GM11168 (cell line): ENCODE results near the gene DENND2A.
"Not testable (repeated sequence)": the region's sequence is repeated elsewhere in the genome, so short reads cannot be mapped to it uniquely, and the experiment has no call there.

ENCODE experiments used
- in situ Hi-C: fragments of 300-500 bp; cut with MboI; formaldehyde crosslinking; loops from one replicate; pipeline ENCODE4 v1.12.0; 2022; ENCODE audit warnings: low sequenced_read_pairs; ENCODE audit not compliant: unreplicated experiment

The DENND2A gene, protein sequence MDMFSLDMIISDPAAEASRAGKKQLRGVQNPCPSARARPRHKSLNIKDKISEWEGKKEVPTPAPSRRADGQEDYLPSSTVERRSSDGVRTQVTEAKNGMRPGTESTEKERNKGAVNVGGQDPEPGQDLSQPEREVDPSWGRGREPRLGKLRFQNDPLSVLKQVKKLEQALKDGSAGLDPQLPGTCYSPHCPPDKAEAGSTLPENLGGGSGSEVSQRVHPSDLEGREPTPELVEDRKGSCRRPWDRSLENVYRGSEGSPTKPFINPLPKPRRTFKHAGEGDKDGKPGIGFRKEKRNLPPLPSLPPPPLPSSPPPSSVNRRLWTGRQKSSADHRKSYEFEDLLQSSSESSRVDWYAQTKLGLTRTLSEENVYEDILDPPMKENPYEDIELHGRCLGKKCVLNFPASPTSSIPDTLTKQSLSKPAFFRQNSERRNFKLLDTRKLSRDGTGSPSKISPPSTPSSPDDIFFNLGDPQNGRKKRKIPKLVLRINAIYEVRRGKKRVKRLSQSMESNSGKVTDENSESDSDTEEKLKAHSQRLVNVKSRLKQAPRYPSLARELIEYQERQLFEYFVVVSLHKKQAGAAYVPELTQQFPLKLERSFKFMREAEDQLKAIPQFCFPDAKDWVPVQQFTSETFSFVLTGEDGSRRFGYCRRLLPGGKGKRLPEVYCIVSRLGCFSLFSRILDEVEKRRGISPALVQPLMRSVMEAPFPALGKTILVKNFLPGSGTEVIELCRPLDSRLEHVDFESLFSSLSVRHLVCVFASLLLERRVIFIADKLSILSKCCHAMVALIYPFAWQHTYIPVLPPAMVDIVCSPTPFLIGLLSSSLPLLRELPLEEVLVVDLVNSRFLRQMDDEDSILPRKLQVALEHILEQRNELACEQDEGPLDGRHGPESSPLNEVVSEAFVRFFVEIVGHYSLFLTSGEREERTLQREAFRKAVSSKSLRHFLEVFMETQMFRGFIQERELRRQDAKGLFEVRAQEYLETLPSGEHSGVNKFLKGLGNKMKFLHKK

DNA sequence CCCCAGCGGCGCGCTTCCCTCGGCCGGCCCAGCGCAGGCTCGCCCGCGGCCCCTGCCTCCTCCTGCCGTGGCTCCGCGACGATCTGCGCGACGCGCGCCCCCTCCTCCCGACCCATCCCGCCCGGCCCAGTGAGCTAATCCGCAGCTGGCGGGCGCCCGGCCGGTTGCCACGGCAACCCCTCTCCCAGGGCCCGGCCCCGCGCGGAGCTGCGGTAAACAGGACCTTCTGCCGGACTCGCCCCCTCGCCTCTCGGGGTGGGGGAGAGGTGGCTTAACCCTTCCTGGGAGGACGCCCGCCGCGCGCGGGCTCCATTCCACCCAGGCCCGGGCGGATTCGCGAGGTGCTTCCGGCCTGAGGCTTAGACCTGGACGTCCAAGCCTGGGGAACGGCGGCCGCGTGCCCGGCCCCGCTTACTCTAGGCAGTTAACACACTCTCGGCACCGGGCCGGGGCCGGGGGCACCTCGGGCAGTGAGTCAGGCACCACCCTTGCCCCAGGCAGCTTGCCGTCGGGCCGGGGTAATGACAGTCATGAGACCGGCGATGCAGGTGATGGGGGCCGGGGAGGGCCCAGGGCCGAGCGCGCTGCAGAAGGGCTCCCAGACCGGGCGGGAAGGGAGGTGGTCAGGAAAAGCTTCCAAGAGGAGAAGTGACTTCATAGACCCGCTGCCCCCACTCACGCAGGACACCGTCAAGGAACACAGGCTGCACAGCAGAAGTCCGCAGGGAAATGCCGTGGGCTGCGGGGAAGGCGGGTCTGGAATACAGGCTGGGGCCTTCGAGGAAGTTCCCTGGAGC is at the start of gene DENND2A:
Gene DENND2A, minus strand, starts transcription at position 87 of the 797 bp plus-strand sequence. CDS start 38,416 bp downstream, outside the sequence.
- in situ Hi-C loops: no loop called here

DNA sequence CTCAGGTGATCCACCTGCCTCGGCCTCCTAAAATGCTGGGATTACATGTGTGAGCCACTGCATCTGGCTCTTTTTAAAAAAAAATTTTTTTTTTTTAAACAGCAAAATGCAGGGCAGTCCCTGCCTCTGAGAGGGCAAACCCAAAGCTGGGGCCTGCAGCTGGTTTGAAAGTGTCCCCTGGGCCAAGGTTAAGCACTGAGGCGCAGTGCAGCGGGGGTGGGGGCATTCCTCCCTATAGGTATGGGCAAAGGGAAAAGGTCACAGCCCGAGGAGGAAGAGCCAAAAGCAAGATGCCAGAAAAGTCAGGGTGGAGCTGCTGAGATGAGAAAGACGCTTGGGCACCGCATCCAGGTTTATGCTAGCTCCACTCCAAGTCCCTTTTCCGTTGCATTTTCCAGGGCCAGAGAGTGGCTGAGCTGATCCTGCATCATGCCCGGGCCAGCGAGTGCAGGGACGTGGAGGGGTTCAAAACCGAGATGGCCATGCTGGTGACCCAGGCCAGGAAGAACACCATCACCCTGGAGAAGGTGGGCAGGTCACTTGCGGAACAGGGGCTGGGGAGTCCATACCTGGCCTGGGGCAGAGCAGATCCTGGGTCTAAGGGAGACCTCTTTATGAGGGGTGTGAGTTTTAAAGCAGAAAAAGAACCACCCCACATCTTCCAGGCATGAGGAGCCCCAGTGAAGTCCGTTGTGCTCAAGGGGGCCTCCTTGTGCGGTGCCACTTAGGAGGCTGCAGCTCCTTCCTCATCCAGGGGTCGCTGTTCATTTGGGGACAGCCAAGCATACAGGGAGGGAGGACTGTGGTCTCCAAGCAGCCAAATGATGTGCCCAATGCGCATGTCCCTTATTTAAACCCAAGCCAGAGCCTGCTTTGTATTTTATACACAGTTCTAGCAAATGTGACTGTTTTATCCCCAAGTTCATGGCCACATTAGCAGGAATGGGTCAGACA is 48.9 kb upstream of the DENND2A start:
- in situ Hi-C loops: no loop called here

DNA sequence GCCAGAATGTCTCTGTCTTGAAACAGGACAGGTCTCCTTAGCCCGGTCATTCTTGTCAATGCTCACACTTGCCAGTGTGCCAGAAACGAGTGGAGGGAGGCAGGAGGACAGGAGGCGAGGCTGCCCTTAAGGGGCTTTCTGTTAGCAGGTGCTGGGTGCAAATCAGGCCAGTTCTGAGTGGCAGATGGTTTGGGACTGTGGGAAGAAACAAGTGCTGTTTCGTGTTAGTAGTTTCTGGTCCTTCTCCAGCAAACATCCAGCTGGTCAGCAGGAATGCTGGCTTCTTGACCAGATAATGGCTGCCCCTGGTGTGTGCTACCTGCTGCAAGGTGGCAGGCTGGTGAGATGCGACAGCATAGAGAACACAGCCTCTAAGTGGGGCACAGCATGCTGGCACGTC is 47.7 kb upstream of the DENND2A start:
- in situ Hi-C loops: no loop called here

DNA sequence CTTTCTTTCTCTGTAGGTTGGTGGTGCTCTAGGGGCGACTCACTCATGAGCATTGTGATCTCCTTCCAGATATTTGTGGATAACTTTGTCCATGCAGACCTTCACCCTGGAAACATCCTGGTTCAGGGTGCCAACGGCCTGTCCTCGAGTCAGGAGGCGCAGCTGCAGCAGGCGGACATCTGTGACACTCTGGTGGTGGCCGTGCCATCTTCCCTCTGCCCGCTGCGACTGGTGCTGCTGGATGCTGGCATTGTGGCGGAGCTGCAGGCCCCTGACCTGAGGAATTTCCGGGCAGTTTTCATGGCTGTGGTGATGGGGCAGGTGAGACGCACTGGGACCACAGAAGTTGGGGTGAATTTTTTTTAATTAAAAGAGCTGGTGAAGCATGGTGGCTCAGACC is 46.3 kb upstream of the DENND2A start:
- in situ Hi-C loops: no loop called here

DNA sequence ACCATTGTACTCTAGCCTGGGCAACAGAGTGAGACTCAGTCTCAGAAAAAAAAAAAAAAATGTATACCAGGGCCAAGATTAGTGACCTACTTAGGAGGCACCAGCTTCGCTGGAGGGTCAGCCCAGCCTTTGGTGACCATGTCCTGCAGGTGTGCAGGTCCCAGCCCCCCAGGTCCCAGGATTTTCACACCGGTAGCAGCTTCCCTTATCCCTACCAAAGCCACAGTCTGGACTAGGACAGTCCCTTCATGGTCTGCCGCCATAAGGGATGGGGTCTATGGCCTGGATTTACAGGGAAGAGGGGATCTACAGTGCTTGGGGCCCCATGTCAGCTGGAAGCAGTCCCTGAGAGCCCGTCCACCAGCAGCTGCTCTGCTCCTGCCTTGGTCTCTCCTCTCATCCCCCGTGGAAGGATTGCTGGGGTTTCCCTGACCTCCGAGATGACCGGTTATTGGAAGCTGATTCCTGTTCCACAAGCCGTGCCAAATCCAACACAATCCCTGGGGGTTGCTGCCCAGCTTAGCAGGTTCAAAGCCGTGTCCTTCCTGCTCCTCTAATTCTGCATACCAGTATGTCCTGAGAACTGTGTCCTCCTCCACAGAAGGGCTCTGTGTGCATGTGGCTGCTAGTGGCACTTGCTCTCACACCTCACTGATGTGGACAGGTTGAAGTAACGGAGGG is 44.9 kb upstream of the DENND2A start:
- in situ Hi-C loops: no loop called here

DNA sequence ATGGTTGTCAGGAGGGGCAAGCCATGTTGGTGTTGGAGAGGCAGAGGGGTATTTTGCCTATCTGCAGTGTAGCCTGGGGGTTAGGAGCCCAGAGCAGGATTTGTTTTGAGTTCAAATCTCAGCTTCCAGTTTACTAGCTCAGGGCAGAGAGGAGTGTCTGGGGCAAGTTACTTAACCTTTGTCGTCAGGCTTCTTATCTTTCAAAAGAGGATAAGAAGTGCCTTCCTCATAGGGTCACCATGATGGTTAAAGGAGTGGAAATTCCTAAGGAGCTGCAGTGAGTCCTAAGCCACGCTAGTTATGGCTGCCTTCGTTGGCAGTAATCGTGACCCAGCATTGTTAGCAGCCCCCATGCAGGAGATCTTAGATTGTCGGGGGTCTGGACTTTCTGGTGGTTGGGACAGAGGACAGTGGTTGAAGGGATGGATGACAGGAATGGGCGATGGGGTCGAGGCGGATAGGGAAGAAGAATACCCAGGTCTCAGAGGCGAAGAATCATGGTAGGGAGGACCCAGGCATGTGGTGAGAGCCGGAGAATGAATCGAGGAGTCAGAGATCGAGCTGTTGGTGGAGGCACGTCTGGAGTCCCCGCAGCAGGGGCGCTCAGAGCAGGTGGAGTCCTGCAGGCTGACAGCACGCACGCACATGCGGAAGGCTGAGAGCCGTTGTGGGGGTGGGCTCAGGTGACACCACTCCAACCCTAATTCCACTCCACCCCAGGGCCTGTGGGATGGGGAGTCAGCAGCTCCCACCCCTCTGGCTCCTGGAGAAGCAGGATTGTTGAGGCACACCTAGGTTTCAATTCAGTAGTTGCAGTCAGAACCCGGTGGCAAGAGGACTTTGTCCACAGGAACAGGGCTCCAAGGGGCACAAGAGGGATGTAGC is 43.7 kb upstream of the DENND2A start:
- in situ Hi-C loops: no loop called here

DNA sequence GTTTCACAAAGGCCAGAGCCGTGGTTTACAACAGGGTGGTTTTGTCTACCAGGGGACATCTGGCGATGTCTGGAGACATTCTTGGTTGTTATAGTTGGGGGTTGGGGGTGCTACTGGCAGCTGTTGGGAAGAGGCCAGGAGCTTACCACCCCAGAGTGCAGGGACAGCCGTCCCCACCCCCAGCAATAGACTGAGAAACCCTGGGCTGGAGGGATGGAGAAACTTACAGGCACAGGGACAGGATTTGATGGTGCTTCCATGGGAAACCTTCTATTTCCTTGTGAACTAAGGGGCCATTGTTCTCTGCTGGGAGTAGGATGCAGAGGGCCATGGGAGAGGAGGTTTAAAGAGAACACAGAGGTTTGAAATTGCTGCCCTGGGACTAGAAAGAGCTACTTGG is 43.0 kb upstream of the DENND2A start:
- in situ Hi-C loops: no loop called here

DNA sequence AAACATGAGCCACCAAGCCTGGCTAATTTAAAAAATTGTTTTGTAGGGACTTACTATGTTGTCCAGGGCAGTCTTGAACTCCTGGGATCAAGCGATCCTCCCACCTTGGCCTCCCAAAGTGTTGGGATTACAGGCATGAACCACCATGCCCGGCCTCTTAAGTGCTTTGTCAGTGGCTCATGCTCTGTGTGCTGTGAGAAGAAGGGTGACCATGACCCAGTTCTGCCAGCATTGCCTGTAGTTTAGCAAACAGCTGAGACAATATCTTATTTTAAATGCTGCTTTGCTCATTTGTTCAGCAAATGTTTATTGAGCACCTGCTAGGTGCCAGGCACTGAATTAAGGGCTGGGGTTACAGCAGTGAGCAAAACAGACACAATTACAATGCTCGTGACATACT is 41.2 kb upstream of the DENND2A start:
- in situ Hi-C loops: no loop called here

DNA sequence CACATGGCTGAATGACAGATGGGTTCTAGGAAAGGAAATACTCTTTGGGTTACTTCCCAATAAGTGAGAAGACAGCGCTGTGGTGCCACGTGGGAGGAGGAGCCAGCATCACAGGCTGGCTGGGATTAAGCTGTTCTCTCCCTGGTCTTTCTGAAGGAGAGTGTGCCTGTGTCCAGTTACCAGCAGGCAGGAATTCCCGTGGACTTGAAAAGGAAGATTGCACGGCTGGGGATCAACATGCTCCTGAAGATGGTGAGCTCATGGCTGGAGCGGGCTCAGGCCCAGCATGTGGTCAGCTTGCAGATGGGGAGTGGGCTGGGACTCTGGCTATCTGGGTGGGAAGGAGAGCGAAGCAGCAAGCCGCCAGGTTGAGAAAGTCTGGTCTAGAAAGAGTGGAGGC is 40.3 kb upstream of the DENND2A start:
- in situ Hi-C loops: no loop called here

DNA sequence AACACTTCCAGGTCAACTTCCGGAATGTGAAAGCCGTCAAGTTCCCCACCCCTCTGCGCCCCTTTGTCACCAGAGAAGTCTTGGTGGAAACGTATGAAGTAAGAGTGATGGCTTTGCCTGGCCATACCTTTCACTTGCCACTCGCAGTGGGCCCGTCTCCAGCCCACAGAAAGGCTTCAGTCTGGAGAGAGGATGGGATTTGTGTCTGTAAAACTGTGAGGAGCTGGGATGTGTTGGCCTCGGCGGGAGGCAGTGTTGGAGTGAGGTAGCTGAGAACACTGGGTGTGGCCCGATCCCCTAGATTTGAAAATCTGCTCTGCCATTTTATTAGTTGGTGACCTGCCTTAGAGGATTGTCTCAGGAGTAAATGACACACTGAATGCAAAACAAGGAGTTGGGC is 38.6 kb upstream of the DENND2A start:
- in situ Hi-C loops: no loop called here

DNA sequence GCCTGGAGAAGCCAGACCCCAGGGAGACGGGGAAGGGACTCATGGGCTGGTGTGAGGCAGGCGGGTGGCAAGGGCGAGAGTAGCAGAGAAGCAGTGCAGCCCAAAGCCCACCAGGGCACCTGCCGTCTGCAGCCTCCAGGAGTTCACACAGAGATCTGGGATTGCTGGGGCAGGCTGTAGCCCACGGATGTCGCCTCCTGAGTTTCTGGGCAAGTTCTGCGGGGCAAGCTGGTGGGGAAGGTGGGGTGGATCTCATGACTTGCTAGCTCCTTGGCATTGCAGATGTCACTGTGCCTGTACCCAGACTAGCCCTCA is 38.2 kb upstream of the DENND2A start:
- in situ Hi-C loops: no loop called here

DNA sequence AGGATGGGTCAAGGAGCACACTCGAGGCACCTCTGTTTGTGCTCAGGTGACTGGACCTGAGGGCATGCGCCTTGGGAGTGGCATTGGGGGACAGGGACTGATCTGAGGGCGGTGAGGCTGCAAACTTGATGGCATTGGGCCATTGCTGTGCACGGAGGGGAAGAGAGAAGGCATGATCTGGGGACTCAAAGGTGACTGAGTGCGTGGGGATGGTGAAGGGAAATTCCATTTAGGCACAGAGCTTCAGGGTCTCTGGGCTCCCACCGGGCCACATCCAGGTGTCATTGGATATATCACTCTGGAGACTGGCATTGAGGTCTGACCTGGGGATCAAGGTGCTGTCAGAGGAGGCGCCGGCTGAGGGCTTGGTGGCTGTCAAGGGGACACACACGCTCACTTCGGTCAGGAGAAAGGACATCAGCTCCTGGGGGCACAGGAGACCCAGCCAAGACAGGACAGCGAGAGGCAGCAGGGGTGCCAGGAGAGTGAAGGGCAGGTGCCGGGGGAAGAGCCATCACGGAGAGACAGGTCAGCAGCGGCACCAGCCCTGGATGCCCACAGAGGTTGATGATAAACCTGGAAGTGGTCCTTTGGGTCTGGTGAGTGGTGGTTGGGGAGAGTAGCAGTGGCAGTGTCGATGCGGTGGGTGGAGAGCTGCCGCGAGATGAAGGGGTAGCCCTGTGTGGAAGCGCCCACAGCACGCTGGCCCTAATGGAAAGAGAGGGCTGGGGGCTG is 37.6 kb upstream of the DENND2A start:
- in situ Hi-C loops: no loop called here

DNA sequence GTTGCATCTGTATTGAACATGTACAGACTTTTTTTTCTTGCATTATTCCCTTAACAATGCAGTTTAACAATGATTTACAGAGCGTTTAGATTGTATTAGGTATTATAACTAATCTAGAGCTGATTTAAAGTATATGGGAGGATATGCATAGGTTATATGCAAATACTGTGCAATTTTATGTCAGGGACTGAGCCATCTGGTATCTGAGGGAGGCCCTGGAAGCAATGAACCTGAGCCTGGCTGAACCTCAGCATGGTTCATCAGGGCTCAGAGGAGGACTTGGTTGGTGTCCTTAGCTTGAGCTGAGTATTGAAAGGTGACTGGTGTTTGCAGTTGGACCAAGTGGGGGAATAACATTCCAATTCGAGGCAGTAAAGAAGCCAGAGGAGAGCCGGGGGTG is 36.9 kb upstream of the DENND2A start:
- in situ Hi-C loops: no loop called here

DNA sequence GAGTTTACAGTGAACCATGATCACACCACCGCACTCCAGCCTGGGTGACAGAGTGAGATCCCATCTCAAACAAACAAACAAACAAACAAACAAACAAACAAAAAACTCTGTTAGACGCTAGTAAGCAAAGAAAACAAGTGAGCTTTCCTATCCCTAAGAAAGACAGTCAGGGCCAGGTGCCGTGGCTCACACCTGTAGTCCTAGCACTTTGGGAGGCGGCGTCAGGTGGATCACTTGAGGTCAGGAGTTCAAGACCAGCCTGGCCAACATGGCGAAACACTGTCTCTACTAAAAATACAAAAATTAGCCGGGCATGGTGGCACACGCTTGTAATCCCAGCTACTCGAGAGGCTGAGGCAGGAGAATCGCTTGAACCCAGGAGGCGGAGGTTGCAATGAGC is 36.3 kb upstream of the DENND2A start:
- in situ Hi-C loops: not testable (repeated sequence)

DNA sequence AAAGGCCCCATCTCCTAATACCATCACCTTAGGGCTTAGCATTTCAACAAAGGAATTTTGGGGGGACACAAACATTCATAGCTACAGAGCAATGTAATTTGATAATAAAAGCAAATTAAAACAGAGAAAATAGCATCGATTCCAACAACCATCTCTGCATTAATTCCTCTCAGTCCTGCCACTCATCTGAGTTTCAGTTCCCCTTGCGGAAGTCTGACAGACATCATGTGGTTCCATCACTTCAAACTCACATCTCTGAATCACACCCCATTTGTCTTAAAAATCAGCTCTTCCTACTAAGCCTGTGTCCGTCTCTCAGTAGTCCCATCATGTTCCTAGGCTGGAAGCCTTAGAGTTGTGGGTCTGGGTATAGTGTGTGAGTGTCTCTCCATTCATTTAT is 35.7 kb upstream of the DENND2A start:
- in situ Hi-C loops: no loop called here

DNA sequence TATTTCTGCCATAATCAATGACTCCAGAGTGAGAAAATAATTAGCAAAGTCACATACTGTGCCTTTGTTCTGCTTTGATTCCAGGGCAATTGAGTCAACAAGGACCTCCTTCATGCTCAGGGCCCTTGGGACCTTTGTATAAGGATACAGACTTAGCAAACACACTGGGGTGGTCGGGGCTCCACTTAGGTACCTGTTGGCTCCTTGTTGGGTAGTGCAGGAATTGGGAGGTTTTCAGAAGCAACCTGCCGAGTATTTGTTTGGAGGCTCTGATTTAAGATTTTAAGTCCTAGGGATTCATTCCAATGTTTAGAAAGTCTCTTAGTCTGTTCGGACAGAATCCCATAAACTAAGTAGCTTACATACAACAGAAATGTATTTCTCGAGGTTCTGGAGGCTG is 35.1 kb upstream of the DENND2A start:
- in situ Hi-C loops: no loop called here
